Retinal pigment epithelial cell (primary cell): ENCODE results near the gene RAB7B.

Experiments
- DNase-seq: peaks from one replicate; pipeline ENCODE4 v3.0.0-alpha.2; 2010; ENCODE audit warnings: low read depth
- H3K4me3 ChIP-seq: 2 replicates; pipeline ENCODE4 v1.5.1; 2011; ENCODE audit warnings: mild to moderate bottlenecking, low read length, control low read depth, moderate library complexity
- TF ChIP-seq, protein P1 (sequence below): conservative IDR thresholded peaks from 2 replicates; pipeline ENCODE4 v1.5.1; 2011; ENCODE audit warnings: low read depth, low read length, control low read depth, inconsistent platforms

The RAB7B gene

DNA sequence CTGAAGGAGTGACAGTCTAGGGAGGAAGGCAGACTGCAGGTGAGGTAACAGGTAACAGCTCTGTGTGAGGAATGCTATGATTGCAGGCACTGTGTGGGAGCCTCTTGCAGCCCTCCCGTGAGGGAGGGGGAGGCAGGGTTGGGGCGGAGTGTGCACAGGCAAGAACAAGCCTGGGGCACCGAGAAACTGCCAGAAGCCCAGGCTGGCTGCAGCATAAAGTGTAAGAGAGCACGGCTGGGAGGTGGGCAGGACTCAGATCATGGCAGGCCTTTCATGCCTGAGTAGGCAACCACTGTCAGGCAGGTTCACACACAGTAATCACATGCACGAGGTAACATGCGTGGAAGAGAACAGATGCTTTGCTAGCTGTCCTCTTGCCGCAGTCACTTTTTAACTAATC lies 38.4 kb upstream of the RAB7B start:
- TF ChIP-seq, protein P1, sequence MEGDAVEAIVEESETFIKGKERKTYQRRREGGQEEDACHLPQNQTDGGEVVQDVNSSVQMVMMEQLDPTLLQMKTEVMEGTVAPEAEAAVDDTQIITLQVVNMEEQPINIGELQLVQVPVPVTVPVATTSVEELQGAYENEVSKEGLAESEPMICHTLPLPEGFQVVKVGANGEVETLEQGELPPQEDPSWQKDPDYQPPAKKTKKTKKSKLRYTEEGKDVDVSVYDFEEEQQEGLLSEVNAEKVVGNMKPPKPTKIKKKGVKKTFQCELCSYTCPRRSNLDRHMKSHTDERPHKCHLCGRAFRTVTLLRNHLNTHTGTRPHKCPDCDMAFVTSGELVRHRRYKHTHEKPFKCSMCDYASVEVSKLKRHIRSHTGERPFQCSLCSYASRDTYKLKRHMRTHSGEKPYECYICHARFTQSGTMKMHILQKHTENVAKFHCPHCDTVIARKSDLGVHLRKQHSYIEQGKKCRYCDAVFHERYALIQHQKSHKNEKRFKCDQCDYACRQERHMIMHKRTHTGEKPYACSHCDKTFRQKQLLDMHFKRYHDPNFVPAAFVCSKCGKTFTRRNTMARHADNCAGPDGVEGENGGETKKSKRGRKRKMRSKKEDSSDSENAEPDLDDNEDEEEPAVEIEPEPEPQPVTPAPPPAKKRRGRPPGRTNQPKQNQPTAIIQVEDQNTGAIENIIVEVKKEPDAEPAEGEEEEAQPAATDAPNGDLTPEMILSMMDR, result no peak
- H3K4me3 ChIP-seq, result no peak overlapping the region
- DNase-seq, result no peak

DNA sequence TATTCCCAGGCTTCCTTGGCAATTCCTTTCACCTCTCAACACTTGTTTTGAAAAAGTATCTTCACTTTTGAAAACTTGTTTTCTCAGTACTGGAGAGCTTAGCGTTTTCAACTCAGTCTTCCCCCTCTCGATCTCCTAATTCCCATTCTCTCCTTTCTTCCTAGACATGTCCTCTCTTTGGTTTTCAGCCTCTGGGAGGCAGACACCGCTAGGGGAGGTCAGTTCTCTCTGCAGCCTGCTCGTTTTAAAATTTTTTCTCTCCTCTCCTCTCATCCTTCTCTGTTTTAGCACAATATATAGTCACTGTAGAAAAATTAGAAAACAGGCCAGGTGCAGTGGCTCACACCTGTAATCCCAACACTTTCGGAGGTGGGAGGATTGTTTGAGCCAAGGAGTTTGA lies 37.1 kb upstream of the RAB7B start:
- no peak overlapping the region for H3K4me3 ChIP-seq
- TF ChIP-seq, protein P1, result no peak
- DNase-seq, result no peak

DNA sequence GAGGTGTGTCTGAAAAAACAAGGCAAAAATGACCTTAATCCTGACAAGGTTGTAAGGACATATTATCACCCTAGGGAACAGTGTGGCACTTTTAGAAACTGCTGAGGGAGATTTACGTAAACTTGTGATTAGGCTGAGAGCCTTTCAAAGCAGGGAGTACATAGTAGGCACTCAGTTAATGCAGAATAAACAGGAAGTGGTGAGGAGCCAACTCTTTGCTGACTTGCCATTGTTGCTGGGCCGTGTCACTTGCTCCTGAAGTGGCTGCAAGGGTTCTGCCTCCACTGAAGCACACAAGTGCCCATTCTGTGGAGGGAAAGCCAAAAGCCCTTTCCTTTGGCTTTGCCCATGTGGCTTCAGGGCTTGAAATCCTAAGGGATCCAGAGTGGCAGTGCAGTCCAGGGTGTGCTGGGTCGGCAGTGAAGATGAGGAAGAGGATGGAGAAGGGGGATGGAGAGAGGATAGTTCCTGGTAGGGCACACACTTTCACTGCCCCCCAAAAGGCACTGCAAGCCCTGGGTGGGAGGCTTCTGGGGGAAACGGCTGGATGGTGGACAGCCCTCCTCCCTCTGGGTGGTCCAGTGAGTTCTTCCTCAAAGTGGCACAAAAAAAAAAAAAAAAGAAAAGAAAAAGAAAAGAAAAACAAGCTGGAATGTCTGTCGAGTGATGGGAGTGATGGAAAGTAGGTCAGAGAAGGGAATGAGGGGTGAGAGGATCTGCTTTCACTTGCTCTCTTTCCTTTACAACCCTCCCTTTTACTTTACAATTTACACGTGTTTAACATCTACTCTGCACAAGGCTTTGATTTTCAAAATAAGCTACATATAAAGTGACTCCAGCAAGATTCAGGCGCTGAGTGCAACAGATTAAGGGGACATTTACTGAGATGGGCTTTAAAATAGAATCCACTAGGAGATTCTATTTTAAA lies 36.1 kb upstream of the RAB7B start:
- H3K4me3 ChIP-seq, result no peak overlapping the region
- TF ChIP-seq, protein P1, result no peak
- DNase-seq, result no peak

DNA sequence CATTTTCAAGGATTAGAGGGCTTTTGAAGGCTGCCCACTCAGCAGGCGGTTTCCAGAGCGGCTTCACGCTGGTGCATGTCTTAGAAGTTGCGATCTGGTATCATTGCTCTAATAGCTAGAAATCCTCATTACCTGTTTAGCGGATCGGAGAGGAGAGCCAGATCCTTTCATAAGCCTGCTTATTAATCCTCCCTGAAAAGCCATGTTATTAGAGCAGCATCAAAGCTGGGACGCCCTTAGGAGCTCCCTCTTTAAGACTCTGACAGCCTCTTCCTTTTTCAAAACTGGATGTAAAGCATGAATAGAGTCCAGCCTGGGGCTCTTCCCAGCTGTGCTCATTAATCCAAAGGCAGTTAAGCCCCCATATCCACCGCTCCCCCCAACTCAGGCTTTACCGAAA lies 34.4 kb upstream of the RAB7B start:
- TF ChIP-seq, protein P1, result no peak
- DNase-seq, result no peak
- no peak overlapping the region for H3K4me3 ChIP-seq

DNA sequence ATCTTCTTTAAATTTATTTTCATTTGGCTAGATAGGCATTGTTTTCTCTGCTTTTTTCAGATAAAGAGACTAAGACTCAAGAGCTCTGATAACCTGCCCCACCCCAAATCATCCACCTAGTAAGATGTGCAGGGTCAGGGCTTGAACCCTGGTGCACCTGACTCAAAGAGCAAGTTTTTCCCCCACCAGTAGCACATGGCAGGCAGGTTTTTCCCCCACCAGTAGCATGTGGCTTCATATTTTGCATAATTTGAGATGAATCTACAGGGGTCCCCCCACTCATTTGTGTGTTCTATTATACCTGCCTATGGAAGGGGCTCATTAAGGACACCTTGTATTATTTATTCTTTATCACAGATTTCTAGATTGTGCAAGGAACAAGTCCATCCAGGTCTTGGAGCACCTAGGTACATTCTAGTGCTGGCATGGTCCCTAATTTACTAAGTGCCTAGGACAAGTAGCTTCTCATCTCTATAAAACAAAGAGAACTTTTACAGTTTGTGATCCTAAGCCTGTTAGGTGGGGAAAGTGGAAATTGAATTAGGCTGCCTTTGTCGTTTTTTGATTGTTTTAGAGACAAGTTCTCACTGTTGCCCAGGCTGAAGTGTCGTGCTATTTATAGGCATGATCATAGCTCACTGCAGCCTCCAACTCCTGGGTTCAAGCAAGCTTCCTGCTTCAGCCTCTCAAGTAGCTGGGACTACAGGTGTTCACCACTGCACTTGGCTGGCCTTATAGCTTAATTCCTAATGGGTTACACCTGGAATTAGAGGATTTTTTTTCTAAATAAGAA lies 33.7 kb upstream of the RAB7B start:
- TF ChIP-seq, protein P1, result no peak
- no peak overlapping the region for H3K4me3 ChIP-seq
- no peak for DNase-seq

DNA sequence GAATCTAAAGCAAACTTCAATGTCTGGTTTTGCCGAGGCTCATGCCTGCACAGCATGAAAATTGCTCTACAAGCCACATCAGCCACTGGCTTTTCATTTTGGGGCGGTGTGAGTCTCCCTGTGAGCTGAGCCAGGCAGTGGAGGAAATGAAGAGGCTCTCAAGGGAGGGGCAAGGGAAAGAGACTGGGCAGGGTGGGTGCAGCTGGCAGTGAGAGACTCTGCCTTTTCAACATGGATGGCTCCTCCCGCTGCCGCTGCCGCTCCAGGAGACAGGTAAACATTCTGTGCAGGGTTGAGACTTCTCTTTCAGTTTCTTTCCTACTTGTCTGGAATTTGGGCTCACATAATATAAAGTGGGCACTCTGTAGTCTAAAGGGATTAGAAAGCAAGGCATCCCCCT lies 31.8 kb upstream of the RAB7B start:
- TF ChIP-seq, protein P1, result no peak
- no peak for DNase-seq
- H3K4me3 ChIP-seq, result no peak overlapping the region
